AG04450 (cell line): Measurements from ENCODE around the gene ABHD6. TPM values are rescaled to one million over a fixed set of nuclear protein-coding genes. Genes with fewer than 3 reads are reported as not detected.

ENCODE experiments used
- CTCF ChIA-PET: fragments of 300-600, 350-600 bp; formaldehyde crosslinking; extraction: SDS; loops from one replicate; lab custom pipeline; 2022; ENCODE audit warnings: antibody characterized with exemption, inconsistent platforms; lab: Charles Lee
- POLR2A ChIA-PET: fragments of 350-600 bp; formaldehyde crosslinking; extraction: SDS; loops from one replicate; lab custom pipeline; 2021; ENCODE audit warnings: antibody characterized with exemption, inconsistent platforms; lab: Yijun Ruan, JAX
- DNase-seq: peaks from one replicate; pipeline ENCODE4 v3.0.0-alpha.2; 2011; ENCODE audit warnings: low read depth, low spot score
- H3K27ac ChIP-seq: one replicate; pipeline ENCODE4 v1.5.1; 2012; ENCODE audit warnings: low read depth, low read length, control low read depth
- H3K27me3 ChIP-seq: one replicate; pipeline ENCODE4 v1.6.0; 2012; ENCODE audit warnings: low read length; ENCODE audit not compliant: control insufficient read depth, insufficient read depth
- H3K4me3 ChIP-seq: 2 replicates; pipeline ENCODE4 v1.5.1; 2011; ENCODE audit warnings: mild to moderate bottlenecking, low read depth, low read length, control low read depth
- H3K9me3 ChIP-seq: 2 replicates; pipeline ENCODE4 v1.5.1; 2012; ENCODE audit warnings: low read length; ENCODE audit not compliant: control insufficient read depth, insufficient read depth
- CTCF ChIP-seq: IDR thresholded peaks from 2 replicates; pipeline ENCODE4 v1.5.1; 2011; ENCODE audit warnings: low read depth, low read length, control low read depth, inconsistent platforms
- polyA plus RNA-seq: library from polyadenylated mRNA; depleted of rRNA; stranded (reverse); fragments of >200 nt; gene quantifications from 2 replicates; pipeline ENCODE4 v1.2.3, GENCODE V29; 2011

Gene ABHD6
- polyA plus RNA-seq, 1 experiment, result 8.4 TPM

DNA sequence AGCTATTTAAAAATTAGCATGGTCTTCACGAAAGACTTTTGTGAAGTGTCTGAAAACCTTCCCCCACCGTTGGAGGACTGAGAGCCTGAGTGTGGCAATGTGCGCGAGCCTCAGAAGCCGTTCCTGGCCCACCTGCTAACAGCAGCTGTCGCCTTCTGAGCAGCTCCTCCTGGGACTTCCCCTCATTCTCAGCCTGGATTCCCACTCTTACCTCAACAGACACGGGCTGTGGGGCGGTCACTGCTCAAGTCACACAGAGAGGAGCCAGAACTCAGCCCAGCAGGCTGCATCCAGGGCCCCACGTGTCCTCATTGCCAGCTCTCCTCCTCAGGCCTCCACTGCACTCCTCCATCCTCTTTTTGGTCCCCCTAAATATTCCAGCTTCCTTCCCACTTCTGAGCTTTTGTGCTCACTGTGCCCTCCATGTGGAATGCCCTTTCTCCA is 34.7 kb upstream of the ABHD6 start:
- ChIA-PET POLR2A (no interaction called here), CTCF (interaction anchor here (1.2 to 1.8 kb wide), 4 partner anchors 14 to 103 kb away, joined by 3 to 9 read pairs (median 4); partner anchors contain the start of genes HTD2 and RPP14)
- no peak for DNase-seq
- Histone ChIP-seq H3K27me3 (no peaks in the 10 kb centered on the region), H3K4me3 (no peak overlapping the region), H3K27ac (no peak overlapping the region), H3K9me3 (no peaks in the 10 kb centered on the region; the same call in 1 of the 2 replicates)
- no peak for TF ChIP-seq CTCF

- CTCF ChIA-PET, result interaction anchor here (0.6 to 1.8 kb wide), 4 partner anchors 14 to 107 kb away, joined by 3 to 9 read pairs (median 4); partner anchors contain the start of genes HTD2 and RPP14
Measured at GRCh38 chr3:58203541-58203940, 34.1 kb upstream of the ABHD6 start.

GRCh38 chr3:58204720-58205119 is 32.9 kb upstream of the ABHD6 start:
- H3K27ac ChIP-seq, result no peak overlapping the region
- ChIA-PET CTCF (interaction anchor here (1.1 to 1.6 kb wide), 2 partner anchors 13 to 27 kb away, joined by 7 to 9 read pairs; no protein-coding TSS in a partner anchor), POLR2A (no interaction called here)
- H3K9me3 ChIP-seq, result no peaks in the 10 kb centered on the region; the same call in 1 of the 2 replicates
- peaks cover 5% of the 10 kb centered on the region for H3K27me3 ChIP-seq
- TF ChIP-seq CTCF, result no peak
- no peak for DNase-seq
- no peak overlapping the region for H3K4me3 ChIP-seq

More at GRCh38 chr3:58203541-58203940, 34.1 kb upstream of the ABHD6 start:
- Histone ChIP-seq H3K4me3 (no peak overlapping the region), H3K27me3 (no peaks in the 10 kb centered on the region), H3K9me3 (no peaks in the 10 kb centered on the region; the same call in 1 of the 2 replicates), H3K27ac (no peak overlapping the region)
- TF ChIP-seq CTCF, result no peak
- no peak for DNase-seq
- POLR2A ChIA-PET, result no interaction called here

DNA sequence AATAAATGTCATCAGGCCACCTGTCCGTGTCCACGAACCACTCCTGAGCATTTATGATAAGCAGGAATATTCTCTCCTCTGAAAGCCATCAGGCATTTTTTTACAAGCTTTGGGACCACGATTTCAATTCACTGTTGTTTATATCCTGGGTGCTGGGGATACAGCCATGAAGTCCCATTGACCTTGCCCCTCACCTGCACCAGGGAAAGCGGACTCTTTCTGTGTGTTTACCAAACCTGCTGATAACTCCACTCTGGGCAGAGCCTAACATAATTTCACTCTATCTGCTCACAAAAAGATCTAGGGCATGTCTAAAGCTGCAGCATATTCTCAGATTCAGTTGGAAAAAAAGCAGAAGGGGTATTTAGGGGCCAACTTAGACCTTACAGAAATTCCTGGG is 31.6 kb upstream of the ABHD6 start:
- DNase-seq, result no peak
- Histone ChIP-seq H3K27me3 (peaks cover 6% of the 10 kb centered on the region), H3K4me3 (no peak overlapping the region), H3K9me3 (no peaks in the 10 kb centered on the region; the same call in 1 of the 2 replicates), H3K27ac (no peak overlapping the region)
- ChIA-PET POLR2A (no interaction called here), CTCF (interaction anchor here (0.5 to 1.6 kb wide), 3 partner anchors 12 to 362 kb away, joined by 4 to 9 read pairs (median 7); no protein-coding TSS in a partner anchor)
- no peak for TF ChIP-seq CTCF

GRCh38 chr3:58206406-58207011 is 31.1 kb upstream of the ABHD6 start:
- DNase-seq, result no peak
- no peak overlapping the region for H3K4me3 ChIP-seq
- H3K9me3 ChIP-seq, result no peaks in the 10 kb centered on the region; the same call in 1 of the 2 replicates
- ChIA-PET CTCF (no interaction called here), POLR2A (no interaction called here)
- peak overlapping the region; percentile 21 for H3K27ac ChIP-seq
- no peak for TF ChIP-seq CTCF
- peaks cover 10% of the 10 kb centered on the region for H3K27me3 ChIP-seq
